NCI-H2196 treated with DMSO at 0.1 percent for 48 hours (cell line): Measurements from ENCODE around the gene SUPT3H.
"Not testable (repeated sequence)": the region's sequence is repeated elsewhere in the genome, so short reads cannot be mapped to it uniquely, and the experiment has no call there.

ENCODE experiments used
- DNase-seq: peaks from one replicate; lab custom pipeline; 2025; ENCODE audit not compliant: unreplicated experiment; lab: John Stamatoyannopoulos, UW

Gene SUPT3H

GRCh38 chr6:45326698-45327417 is 50.9 kb downstream of the SUPT3H start:
- no peak for DNase-seq

GRCh38 chr6:45323656-45324224 is 54.0 kb downstream of the SUPT3H start:
- no peak for DNase-seq

GRCh38 chr6:45320349-45320748 is 57.4 kb downstream of the SUPT3H start:
- DNase-seq, result no peak

- no peak for DNase-seq
Observed at GRCh38 chr6:45314146-45314545, 63.6 kb downstream of the SUPT3H start.

- no peak for DNase-seq
Observed at GRCh38 chr6:45310118-45310788, 67.5 kb downstream of the SUPT3H start.

DNA sequence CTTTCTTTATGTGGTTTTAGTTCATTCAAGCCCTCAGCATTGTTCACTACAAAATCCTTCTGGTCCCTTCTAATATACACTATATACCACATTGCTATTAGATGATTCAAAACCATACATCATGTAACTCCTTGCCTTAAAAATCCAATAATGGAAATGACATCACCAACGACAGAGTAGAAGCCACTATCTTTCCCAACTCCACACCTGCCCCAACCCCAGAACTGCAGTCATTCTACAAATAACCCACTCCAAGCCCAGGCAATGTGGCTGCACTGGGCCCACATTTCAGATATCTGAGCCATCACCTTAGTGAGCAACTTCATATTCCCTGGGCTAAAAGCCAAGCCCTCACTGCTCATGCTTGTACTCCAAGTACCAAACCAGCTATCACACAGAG is 72.2 kb downstream of the SUPT3H start:
- no peak for DNase-seq

DNA sequence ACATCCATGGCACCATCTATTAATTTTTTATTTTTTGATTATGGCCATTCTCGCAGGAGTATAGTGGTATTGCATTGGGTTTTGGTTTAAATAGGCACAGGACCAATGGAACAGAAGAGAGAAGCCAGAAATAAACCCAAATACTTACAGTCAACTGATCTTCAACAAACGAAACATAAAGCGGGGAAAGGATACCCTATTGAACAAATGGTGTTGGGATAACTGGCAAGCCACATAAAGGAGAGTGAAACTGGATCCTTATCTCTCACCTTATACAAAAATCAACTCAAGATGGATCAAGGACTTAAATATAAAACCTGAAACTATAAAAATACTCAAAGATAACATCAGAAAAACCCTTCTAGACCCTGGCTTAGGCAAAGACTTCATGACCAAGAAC is 74.9 kb downstream of the SUPT3H start:
- DNase-seq, result no peak

GRCh38 chr6:45301348-45302142 is 76.2 kb downstream of the SUPT3H start:
- DNase-seq, result no peak

DNA sequence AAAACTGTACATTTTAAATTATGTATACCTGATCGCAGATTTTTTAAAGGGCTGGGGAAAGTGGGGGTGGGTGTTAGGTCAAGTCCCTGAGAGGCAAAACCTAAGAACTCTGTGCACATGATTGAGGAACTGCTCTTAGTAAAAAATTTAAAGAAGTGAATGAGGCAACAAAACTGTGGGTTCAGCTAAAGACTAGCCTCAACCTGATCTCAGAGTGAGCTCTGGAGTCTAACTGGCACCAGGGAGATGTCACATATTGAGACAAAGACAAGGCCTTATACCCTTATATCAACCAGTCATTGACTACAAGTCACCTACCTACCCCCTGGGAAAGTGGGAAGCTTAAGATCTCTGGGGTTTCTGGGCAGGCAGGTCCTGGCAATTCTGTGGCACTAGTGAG is 77.0 kb downstream of the SUPT3H start:
- no peak for DNase-seq

DNA sequence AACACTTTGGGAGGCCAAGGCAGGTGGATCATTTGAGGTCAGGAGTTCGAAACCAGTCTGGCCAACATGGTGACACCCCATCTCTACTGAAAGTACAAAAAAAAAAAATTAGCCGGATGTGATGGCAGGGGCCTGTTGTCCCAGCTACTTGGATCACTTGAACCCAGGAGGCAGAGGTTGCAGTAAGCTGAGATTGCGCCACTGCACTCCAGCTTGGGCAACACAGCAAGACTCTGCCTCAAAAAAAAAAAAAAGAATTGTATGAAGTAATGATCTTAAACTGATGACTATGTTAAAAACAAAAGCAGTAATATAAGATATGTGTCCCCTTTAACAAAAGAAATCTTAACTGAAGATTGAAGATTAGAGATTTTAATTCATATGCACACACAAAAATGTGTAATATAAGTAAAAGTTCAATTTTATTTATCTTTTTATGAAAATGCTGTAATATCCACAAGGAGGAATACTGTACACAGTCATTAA is 78.6 kb downstream of the SUPT3H start:
- DNase-seq, result no peak

GRCh38 chr6:45297320-45297719 is 80.4 kb downstream of the SUPT3H start:
- DNase-seq, result no peak

DNA sequence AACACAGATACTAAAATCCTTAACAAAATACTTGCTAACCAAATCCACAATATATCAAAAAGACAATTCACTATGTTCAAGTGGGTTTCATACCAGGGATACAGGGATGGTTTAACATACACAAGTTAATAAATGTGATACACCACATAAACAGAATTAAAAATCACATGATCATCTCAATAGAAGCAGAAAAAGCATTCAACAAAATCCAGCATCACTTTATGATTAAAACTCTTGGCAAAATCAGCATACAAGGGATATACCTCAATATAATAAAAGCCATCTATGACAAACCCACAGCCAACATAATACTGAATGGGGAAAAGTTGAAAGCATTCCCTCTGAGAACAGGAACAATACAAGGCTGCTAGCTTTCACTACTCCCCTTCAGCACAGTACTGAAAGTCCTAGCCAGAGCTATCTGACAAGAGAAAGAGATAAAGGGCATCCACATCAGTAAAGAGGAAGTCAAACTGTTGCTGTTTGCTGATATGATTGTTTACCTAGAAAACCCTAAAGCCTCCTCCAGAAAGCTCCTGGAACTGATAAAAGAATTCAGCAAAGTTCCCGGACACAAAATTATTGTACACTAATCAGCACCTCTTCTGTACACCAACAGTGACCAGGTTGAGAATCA is 83.6 kb downstream of the SUPT3H start:
- not testable (repeated sequence) for DNase-seq

DNA sequence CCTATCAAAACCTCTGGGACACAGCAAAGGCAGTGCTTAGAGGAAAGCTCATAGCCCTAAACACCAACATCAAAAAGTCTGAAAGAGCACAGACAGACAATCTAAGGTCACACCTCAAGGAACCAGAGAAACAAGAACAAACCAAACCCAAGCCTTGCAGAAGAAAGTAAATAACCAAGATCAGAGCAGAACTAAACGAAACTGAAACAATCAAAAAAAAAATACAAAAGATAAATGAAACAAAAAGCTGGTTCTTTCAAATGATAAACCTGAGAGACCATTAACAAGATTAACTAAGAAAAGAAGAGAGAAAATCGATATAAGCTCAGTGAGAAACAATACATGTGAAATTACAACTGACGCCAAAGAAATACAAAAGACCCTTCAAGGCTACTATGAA is 84.4 kb downstream of the SUPT3H start:
- no peak for DNase-seq

DNA sequence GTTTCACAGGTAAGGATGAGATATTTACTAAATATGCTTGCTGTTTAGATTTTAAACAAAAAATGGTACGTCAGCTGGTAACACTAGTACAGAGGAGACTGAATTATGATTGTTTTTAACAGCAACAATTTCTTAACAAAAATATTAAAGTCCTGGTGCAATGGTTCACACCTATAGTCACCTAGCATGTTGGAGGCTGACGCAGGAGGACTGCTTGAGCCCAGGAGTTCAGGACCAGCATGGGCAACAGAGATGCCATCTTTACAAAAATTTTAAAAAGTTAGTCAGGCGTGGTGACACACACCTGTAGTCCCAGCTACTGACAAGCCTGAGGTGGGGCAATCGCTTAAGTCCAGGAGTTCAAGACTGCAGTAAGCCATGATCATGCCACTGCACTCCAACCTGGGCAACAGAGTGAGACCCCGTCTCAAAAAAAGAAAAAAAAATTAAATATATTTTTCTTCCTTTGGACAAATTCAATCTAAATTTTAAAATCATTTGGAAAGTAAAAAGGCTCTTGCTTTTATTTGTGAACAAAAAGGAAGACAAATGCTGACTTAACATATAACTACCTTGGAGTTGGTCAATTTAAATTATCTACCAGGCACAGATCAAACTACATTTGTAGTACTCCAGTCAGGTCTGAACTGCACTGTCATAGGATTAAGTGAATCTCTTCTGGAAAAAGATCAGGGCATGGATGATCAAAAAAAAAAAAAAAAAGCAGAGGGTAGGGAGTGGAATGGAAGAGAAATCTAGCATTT is 87.8 kb downstream of the SUPT3H start:
- no peak for DNase-seq

DNA sequence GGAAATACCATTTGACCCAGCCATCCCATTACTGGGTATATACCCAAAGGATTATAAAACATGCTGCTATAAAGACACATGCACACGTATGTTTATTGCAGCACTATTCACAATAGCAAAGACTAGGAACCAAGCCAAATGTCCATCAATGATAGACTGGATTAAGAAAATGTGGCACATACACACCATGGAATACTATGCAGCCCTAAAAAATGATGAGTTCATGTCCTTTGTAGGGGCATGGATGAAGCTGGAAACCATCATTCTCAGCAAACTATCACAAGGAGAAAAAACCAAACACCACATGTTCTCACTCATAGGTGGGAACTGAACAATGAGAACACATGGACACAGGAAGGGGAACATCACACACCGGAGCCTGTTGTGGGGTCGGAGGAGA is 91.0 kb downstream of the SUPT3H start:
- DNase-seq, result not testable (repeated sequence)

DNA sequence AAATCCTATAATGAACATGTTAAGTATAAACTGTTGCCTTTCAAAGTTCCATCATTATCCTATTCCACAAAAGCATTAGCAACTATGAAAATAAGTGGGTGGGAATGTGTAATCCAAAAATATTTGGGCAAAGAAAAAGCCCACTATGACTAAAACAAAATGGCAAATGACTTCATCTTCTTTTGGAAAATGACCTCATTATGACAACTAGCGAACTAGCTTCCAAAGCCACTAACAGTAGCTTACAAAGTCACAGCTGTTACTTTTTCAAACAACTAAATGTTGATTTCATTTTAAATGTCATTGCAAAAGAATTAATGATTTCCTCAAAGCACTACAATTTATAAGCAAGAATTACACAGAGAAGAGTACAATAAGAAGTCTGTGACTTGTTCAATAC is 99.4 kb downstream of the SUPT3H start:
- no peak for DNase-seq

GRCh38 chr6:45277741-45278140 is 100.0 kb downstream of the SUPT3H start:
- DNase-seq, result not testable (repeated sequence)

GRCh38 chr6:45275358-45275757 is 102.4 kb downstream of the SUPT3H start:
- no peak for DNase-seq

DNA sequence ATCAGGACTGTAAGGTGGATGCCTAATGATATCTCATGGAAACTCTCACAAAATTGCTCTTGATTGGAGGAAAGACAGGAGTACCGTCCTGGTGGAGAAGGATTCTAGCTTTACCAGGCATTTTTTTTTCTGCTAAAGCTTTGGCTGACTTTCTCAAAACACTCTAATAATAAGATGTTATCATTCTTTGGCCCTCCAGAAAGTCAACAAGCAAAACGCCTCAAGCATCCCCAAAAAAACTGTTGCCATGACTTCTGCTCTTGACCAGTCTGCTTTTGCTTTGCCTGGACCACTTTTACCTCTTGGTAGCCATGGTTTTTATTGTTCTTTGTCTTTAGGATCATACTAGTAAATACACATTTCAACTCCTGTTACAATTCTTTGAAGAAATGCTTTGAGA is 105.1 kb downstream of the SUPT3H start:
- DNase-seq, result no peak

GRCh38 chr6:45265246-45265645 is 112.5 kb downstream of the SUPT3H start:
- DNase-seq, result no peak
